Cardiac muscle cell (in vitro differentiated cells and primary cell): Measurements from ENCODE around the gene BRINP1. TPM values are rescaled to one million over a fixed set of nuclear protein-coding genes. Genes with fewer than 3 reads are reported as not detected.

Experiments
- DNase-seq, 2 donors: peaks; one replicate each; pipeline versions ENCODE4 v3.0.0 to v3.0.0-alpha.2; 2010 to 2017; ENCODE audit warnings: low read depth in 1 of 2, low spot score in 1 of 2
- H3K27ac ChIP-seq: fragments of 200-600 bp; sonication (generic); 2 replicates; pipeline ENCODE4 v1.5.1; 2016
- H3K27me3 ChIP-seq: fragments of 200-600 bp; sonication (generic); 2 replicates; pipeline ENCODE4 v1.6.0; 2016; ENCODE audit warnings: control low read depth
- H3K36me3 ChIP-seq: fragments of 200-600 bp; sonication (generic); 2 replicates; pipeline ENCODE4 v1.5.1; 2016; ENCODE audit warnings: control low read depth
- H3K4me1 ChIP-seq: fragments of 200-600 bp; sonication (generic); 2 replicates; pipeline ENCODE4 v1.8.1; 2017; ENCODE audit warnings: low read depth, mild to moderate bottlenecking, mixed run types
- H3K4me3 ChIP-seq: fragments of 200-600 bp; sonication (generic); 2 replicates; pipeline ENCODE4 v1.5.1; 2016; ENCODE audit warnings: mild to moderate bottlenecking
- H3K9me3 ChIP-seq: fragments of 200-600 bp; sonication (generic); 2 replicates; pipeline ENCODE4 v1.5.1; 2017; ENCODE audit warnings: low read depth, mild to moderate bottlenecking, control low read depth
- polyA plus RNA-seq: library from polyadenylated mRNA; unstranded; fragments of >200 nt; fragmentation: Nextera tagmentation; extraction: Ambion mirVana; gene quantifications from 2 replicates; pipeline ENCODE4 v1.2.1, GENCODE V29; 2016
- total RNA-seq: library from RNA; depleted of rRNA; stranded (reverse); fragments of >200 nt; gene quantifications from 2 replicates; pipeline ENCODE4 v1.2.3, GENCODE V29; 2016
- TF ChIP-seq, protein P1 (sequence below): IDR thresholded peaks from 2 replicates; pipeline ENCODE4 v1.5.1; 2012; ENCODE audit warnings: low read depth, mild to moderate bottlenecking, low read length

The BRINP1 gene
- total and polyA plus RNA-seq, 2 experiments from 2014 or later, result 4.5 to 5.2 TPM

DNA sequence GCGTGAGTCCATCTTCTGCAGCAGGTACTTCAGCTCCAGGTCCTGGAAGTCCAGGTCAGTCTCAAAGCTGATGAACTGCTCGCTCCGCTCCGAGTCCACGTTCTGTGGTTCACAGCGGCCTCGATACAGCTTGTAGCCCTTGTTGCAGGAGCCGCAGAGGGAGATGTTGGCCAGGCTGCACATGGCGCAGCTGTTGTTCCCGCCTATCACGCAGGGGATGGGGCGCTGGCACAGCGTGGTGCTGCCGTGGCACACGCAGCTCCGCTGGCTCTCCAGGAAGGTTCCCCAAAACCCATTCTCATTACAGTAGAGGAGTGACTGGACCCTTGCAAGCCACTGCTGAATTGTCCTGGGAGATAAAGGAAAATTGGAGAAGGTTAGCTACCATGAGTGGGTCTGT is 201.4 kb downstream of the BRINP1 start:
- H3K4me3 ChIP-seq, result no peak overlapping the region
- no peaks in the 10 kb centered on the region for H3K27me3 ChIP-seq
- no peaks in the 10 kb centered on the region for H3K9me3 ChIP-seq
- DNase-seq, result no peak
- TF ChIP-seq, protein P1, sequence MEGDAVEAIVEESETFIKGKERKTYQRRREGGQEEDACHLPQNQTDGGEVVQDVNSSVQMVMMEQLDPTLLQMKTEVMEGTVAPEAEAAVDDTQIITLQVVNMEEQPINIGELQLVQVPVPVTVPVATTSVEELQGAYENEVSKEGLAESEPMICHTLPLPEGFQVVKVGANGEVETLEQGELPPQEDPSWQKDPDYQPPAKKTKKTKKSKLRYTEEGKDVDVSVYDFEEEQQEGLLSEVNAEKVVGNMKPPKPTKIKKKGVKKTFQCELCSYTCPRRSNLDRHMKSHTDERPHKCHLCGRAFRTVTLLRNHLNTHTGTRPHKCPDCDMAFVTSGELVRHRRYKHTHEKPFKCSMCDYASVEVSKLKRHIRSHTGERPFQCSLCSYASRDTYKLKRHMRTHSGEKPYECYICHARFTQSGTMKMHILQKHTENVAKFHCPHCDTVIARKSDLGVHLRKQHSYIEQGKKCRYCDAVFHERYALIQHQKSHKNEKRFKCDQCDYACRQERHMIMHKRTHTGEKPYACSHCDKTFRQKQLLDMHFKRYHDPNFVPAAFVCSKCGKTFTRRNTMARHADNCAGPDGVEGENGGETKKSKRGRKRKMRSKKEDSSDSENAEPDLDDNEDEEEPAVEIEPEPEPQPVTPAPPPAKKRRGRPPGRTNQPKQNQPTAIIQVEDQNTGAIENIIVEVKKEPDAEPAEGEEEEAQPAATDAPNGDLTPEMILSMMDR, result no peak
- peaks cover 8% of the 10 kb centered on the region for H3K4me1 ChIP-seq
- no peak overlapping the region for H3K27ac ChIP-seq
- H3K36me3 ChIP-seq, result no peaks in the 10 kb centered on the region

DNA sequence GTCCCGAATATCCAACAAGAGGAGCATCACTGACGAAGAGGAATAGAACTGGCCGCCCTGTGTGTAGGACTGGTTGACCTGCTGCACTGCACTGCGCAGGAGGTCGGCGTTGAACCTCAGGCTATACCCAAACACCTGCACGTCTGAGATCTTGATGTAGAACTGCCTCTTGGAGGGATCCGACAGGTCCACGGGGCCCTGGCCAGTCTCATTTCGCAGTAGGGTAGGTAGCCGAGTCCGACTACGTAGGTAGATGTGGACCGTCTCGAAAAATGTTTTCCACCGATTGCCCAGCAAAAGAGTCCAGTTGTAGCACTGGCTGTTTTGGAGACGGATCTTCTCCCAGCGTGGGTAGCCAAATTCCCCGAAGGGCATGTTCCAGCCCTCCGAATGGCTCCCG is 202.0 kb downstream of the BRINP1 start:
- DNase-seq, result no peak
- Histone ChIP-seq H3K36me3 (no peaks in the 10 kb centered on the region), H3K4me1 (peaks cover 8% of the 10 kb centered on the region), H3K27ac (no peak overlapping the region), H3K27me3 (no peaks in the 10 kb centered on the region), H3K9me3 (no peaks in the 10 kb centered on the region), H3K4me3 (no peak overlapping the region)
- TF ChIP-seq, protein P1, result no peak

DNA sequence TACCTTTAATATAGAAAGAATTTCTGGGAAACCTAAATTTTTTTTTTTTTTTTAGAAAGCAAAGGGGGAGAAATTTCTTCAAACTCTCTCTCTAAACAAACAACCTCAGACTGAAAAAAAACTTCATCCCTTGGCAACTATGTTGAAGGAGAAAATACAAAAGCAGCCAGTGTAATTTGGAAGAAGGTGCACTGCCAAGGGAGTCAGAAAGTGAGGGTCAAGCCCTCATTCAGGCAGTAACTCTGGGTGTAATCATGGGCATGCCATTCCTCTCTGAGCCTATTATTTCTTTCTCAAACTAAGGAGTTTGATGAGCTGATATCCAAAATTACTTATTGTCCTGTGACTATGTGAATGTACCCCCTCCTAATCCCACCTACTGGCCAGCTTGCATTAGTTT is 203.1 kb downstream of the BRINP1 start:
- TF ChIP-seq, protein P1, result no peak
- H3K36me3 ChIP-seq, result no peaks in the 10 kb centered on the region
- H3K4me3 ChIP-seq, result no peak overlapping the region
- H3K27ac ChIP-seq, result no peak overlapping the region
- H3K4me1 ChIP-seq, result peaks cover 8% of the 10 kb centered on the region
- DNase-seq, result no peak
- H3K9me3 ChIP-seq, result no peaks in the 10 kb centered on the region
- no peaks in the 10 kb centered on the region for H3K27me3 ChIP-seq

DNA sequence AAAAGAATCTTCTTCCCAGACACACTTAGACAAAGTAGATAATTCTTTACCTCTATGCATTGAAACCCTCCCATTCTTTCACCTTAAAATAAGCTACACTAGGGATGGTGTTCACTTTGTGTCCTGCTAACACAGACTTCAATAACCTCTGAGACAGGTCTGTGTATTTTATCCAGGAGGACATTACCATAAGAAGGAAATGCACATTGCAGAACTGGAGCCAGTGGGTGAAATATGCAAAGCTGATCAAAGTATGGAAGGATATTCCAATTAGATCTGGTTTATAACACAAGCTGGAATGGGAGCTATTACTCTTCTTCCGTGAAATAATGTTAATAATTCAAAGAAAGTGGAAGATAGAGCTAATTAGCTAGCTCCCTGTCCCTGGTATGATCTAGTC is 204.1 kb downstream of the BRINP1 start:
- TF ChIP-seq, protein P1, result no peak
- DNase-seq, result no peak
- Histone ChIP-seq H3K4me3 (no peak overlapping the region), H3K36me3 (no peaks in the 10 kb centered on the region), H3K27ac (no peak overlapping the region), H3K4me1 (peaks cover 8% of the 10 kb centered on the region), H3K9me3 (no peaks in the 10 kb centered on the region), H3K27me3 (no peaks in the 10 kb centered on the region)

DNA sequence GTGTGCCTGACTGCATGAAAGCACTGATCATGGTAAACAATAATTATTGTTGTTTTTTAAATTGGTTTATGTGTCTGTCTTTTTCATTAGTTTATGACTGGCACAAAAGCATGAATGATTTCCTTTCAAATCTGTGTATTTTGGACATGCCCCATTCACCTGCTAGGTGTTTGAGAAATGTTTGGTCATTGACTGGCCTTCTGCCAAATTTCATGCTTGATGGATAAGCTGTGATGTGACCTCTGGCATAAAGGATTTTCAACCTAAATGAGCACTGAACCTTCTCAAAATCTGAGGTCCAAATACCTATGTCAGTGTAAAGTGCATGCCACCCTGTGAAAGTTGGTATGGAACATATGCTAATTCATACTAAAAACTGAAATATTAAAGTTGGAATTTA is 204.5 kb downstream of the BRINP1 start:
- Histone ChIP-seq H3K9me3 (no peaks in the 10 kb centered on the region), H3K4me1 (peaks cover 8% of the 10 kb centered on the region), H3K4me3 (no peak overlapping the region), H3K27ac (no peak overlapping the region), H3K27me3 (no peaks in the 10 kb centered on the region), H3K36me3 (no peaks in the 10 kb centered on the region)
- TF ChIP-seq, protein P1, result no peak
- DNase-seq, result no peak

DNA sequence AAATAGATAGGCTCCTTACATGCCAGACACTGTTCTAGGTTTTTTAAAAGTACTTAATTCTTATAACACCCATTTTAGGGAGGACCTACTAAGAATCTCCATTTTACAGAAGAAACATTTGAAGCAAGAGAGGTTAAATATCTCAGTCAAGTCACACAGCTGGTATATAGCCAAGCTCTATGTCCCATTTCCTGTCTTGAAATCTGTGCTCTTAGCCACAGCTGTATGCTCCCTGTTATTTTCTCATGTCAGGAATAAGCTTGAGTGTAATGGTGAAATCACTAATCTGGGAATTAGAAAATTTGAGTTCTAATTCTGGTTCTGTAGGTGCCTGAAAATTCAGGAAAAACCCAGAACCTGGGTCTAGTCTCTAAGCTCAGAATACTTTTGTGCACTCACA is 208.7 kb downstream of the BRINP1 start:
- Histone ChIP-seq H3K27ac (no peak overlapping the region), H3K4me3 (no peak overlapping the region), H3K9me3 (no peaks in the 10 kb centered on the region), H3K36me3 (no peaks in the 10 kb centered on the region), H3K4me1 (peaks cover 8% of the 10 kb centered on the region), H3K27me3 (no peaks in the 10 kb centered on the region)
- DNase-seq, result no peak
- TF ChIP-seq, protein P1, result no peak
